H9 (cell line): ENCODE results near the gene NGB. TPM values are rescaled to one million over a fixed set of nuclear protein-coding genes. Genes with fewer than 3 reads are reported as not detected.

Source experiments
- DNase-seq: peaks from one replicate; pipeline ENCODE4 v3.0.0-alpha.2; 2017
- H2AFZ ChIP-seq: one replicate; pipeline ENCODE4 v1.6.1; 2013; ENCODE audit warnings: mild to moderate bottlenecking, low read length, control low read depth, moderate library complexity
- H2AK5ac ChIP-seq: 2 replicates; pipeline ENCODE4 v1.6.1; 2013; ENCODE audit warnings: low read length, control low read depth, mixed read lengths; ENCODE audit not compliant: insufficient read length
- H2BK120ac ChIP-seq: one replicate; pipeline ENCODE4 v1.6.1; 2013; ENCODE audit warnings: low read depth, mild to moderate bottlenecking, low read length, control low read depth, inconsistent platforms; ENCODE audit not compliant: poor library complexity, severe bottlenecking
- H2BK12ac ChIP-seq: 2 replicates; pipeline ENCODE4 v1.6.1; 2013; ENCODE audit warnings: low read length, control low read depth, mixed read lengths, low read depth; ENCODE audit not compliant: insufficient read length
- H2BK15ac ChIP-seq: 2 replicates; pipeline ENCODE4 v1.6.1; 2013; ENCODE audit warnings: low read depth, low read length, control low read depth
- H2BK20ac ChIP-seq: one replicate; pipeline ENCODE4 v1.6.1; 2013; ENCODE audit warnings: low read depth, mild to moderate bottlenecking, low read length, control low read depth, inconsistent platforms; ENCODE audit not compliant: poor library complexity, severe bottlenecking
- H2BK5ac ChIP-seq: 2 replicates; pipeline ENCODE4 v1.6.1; 2013; ENCODE audit warnings: low read length, control low read depth, mixed read lengths; ENCODE audit not compliant: insufficient read length
- H3K14ac ChIP-seq: 2 replicates; pipeline ENCODE4 v1.6.1; 2013; ENCODE audit warnings: low read length, control low read depth; ENCODE audit not compliant: insufficient read depth
- H3K18ac ChIP-seq: 2 replicates; pipeline ENCODE4 v1.6.1; 2013; ENCODE audit warnings: low read depth, mild to moderate bottlenecking, mixed read lengths, low read length, control low read depth; ENCODE audit not compliant: insufficient read length
- H3K23ac ChIP-seq: 2 replicates; pipeline ENCODE4 v1.6.1; 2013; ENCODE audit warnings: low read length, control low read depth, mixed read lengths, low read depth; ENCODE audit not compliant: insufficient read length
- H3K23me2 ChIP-seq: 2 replicates; pipeline ENCODE4 v1.6.1; 2013; ENCODE audit warnings: low read depth, mild to moderate bottlenecking, mixed read lengths, low read length, control low read depth; ENCODE audit not compliant: insufficient read length, poor library complexity, severe bottlenecking
- H3K27ac ChIP-seq: 2 replicates; pipeline ENCODE4 v1.5.1; 2013; ENCODE audit warnings: low read length, control low read depth, mixed read lengths, low read depth; ENCODE audit not compliant: insufficient read length
- H3K27me3 ChIP-seq: 2 replicates; pipeline ENCODE4 v1.6.1; 2013; ENCODE audit warnings: low read length, control low read depth, inconsistent platforms; ENCODE audit not compliant: insufficient read depth
- H3K4ac ChIP-seq: 2 replicates; pipeline ENCODE4 v1.6.1; 2013; ENCODE audit warnings: low read depth, mild to moderate bottlenecking, control low read depth, inconsistent platforms, low read length, moderate library complexity
- H3K4me1 ChIP-seq: 2 replicates; pipeline ENCODE4 v1.6.1; 2013; ENCODE audit warnings: low read length, control low read depth, inconsistent platforms; ENCODE audit not compliant: insufficient read depth
- H3K4me2 ChIP-seq: 2 replicates; pipeline ENCODE4 v1.6.1; 2013; ENCODE audit warnings: low read length, control low read depth, mixed read lengths; ENCODE audit not compliant: insufficient read length, insufficient read depth
- H3K56ac ChIP-seq: 2 replicates; pipeline ENCODE4 v1.6.1; 2013; ENCODE audit warnings: low read depth, mild to moderate bottlenecking, mixed read lengths, low read length, control low read depth; ENCODE audit not compliant: insufficient read length
- H3K79me1 ChIP-seq: 2 replicates; pipeline ENCODE4 v1.6.1; 2013; ENCODE audit warnings: low read depth, mild to moderate bottlenecking, moderate library complexity, low read length, control low read depth, inconsistent platforms; ENCODE audit not compliant: insufficient read depth, poor library complexity, severe bottlenecking
- H3K79me2 ChIP-seq: 2 replicates; pipeline ENCODE4 v1.6.1; 2013; ENCODE audit warnings: low read length, control low read depth, inconsistent platforms; ENCODE audit not compliant: insufficient read depth
- H3K9ac ChIP-seq: 2 replicates; pipeline ENCODE4 v1.6.1; 2013; ENCODE audit warnings: low read length, control low read depth, mixed read lengths; ENCODE audit not compliant: insufficient read length; ENCODE audit errors: extremely low read depth
- H3K9me3 ChIP-seq: one replicate; pipeline ENCODE4 v1.6.1; 2013; ENCODE audit warnings: low read depth, low read length, inconsistent platforms; ENCODE audit not compliant: control insufficient read depth
- H3T11ph ChIP-seq: one replicate; pipeline ENCODE4 v1.6.1; 2013; ENCODE audit warnings: mild to moderate bottlenecking, low read length, control low read depth, inconsistent platforms
- H4K20me1 ChIP-seq: one replicate; pipeline ENCODE4 v1.6.1; 2013; ENCODE audit not compliant: control insufficient read depth, insufficient read length, insufficient read depth
- H4K5ac ChIP-seq: 2 replicates; pipeline ENCODE4 v1.6.1; 2013; ENCODE audit warnings: low read depth, mild to moderate bottlenecking, mixed read lengths, low read length, control low read depth; ENCODE audit not compliant: insufficient read length
- H4K8ac ChIP-seq: replicated peaks from 2 replicates; pipeline ENCODE4 v1.6.1; 2013; ENCODE audit warnings: low read length, control low read depth, mixed read lengths, low read depth; ENCODE audit not compliant: insufficient read length
- H4K91ac ChIP-seq: 2 replicates; pipeline ENCODE4 v1.6.1; 2013; ENCODE audit warnings: low read depth, mild to moderate bottlenecking, moderate library complexity, mixed read lengths, low read length, control low read depth; ENCODE audit not compliant: insufficient read length
- H3K27ac Mint-ChIP-seq, 3 experiments: 2 replicates in 2 of 3; 3 replicates in 1 of 3; pipeline ENCODE4 v1.8.0; 2020 to 2021; ENCODE audit warnings: mixed read lengths in 3 of 3, mild to moderate bottlenecking in 1 of 3, moderate library complexity in 1 of 3
- H3K27me3 Mint-ChIP-seq: 2 replicates; pipeline ENCODE4 v1.8.0; 2021; ENCODE audit warnings: low read depth, mild to moderate bottlenecking, moderate library complexity, mixed read lengths
- H3K36me3 Mint-ChIP-seq, 3 experiments: 2 replicates in 2 of 3; 3 replicates in 1 of 3; pipeline ENCODE4 v1.8.0; 2020 to 2021; ENCODE audit warnings: low read depth in 3 of 3, mixed read lengths in 3 of 3; ENCODE audit not compliant: insufficient read depth in 1 of 3
- H3K4me1 Mint-ChIP-seq, 2 experiments: 2 replicates each; pipeline ENCODE4 v1.8.0; 2020; ENCODE audit warnings: mixed read lengths in 2 of 2
- H3K4me3 Mint-ChIP-seq, 2 experiments: 2 replicates in 1 of 2; 3 replicates in 1 of 2; pipeline ENCODE4 v1.8.0; 2020 to 2021; ENCODE audit warnings: mild to moderate bottlenecking in 2 of 2, mixed read lengths in 2 of 2, moderate library complexity in 1 of 2
- H3K9me3 Mint-ChIP-seq, 2 experiments: 2 replicates in 1 of 2; 3 replicates in 1 of 2; pipeline ENCODE4 v1.8.0; 2020; ENCODE audit warnings: mild to moderate bottlenecking in 2 of 2, mixed read lengths in 2 of 2, moderate library complexity in 1 of 2
- CTCF ChIP-seq: fragments of 200-600 bp; sonication (generic); conservative IDR thresholded peaks from 3 replicates; pipeline ENCODE4 v1.8.0; 2021; ENCODE audit warnings: antibody characterized with exemption, mild to moderate bottlenecking
- WGBS: extraction: QIAGEN DNeasy Blood & Tissue Kit; methylation state at CpG from one replicate; pipeline ENCODE4 v1.1.7; 2013; ENCODE audit warnings: missing lambda C conversion rate, low lambda C conversion rate, mixed read lengths; ENCODE audit not compliant: insufficient read length; ENCODE audit errors: extremely low coverage; 5-methylcytosine and 5-hydroxymethylcytosine counted together
- total RNA-seq: library from RNA; stranded (reverse); gene quantifications from 2 replicates; pipeline ENCODE4 v1.2.1, GENCODE V29; 2021

Gene NGB
- total RNA-seq, 1 experiment from 2014 or later: 0.26 TPM

- Mint-ChIP-seq H3K9me3 (peaks cover 2 to 10% of the 10 kb centered on the region in 2 experiments; a peak in 4 of 5 replicates), H3K4me1 (peaks cover 2 to 21% of the 10 kb centered on the region in 2 experiments), H3K36me3 (peaks cover 0 to 3% (median 0%) of the 10 kb centered on the region in 3 experiments; a peak in 3 of 7 replicates), H3K4me3 (no peak overlapping the region; a peak in 1 of 5 replicates), H3K27ac (no peak overlapping the region), H3K27me3 (peaks cover 56% of the 10 kb centered on the region)
- H2BK5ac ChIP-seq: no peak overlapping the region
- H3K56ac ChIP-seq: no peak overlapping the region
- no peak overlapping the region for H4K5ac ChIP-seq
- no peak overlapping the region for H3K23ac ChIP-seq
- no peak overlapping the region for H4K91ac ChIP-seq
- no peak overlapping the region for H3K4me2 ChIP-seq
- DNase-seq: no peak
- no peak overlapping the region for H3K27ac ChIP-seq
- no peak overlapping the region for H2BK15ac ChIP-seq
- no peak overlapping the region for H3K14ac ChIP-seq
- peaks cover 16% of the 10 kb centered on the region for H3K23me2 ChIP-seq
- no peak overlapping the region for H3K4ac ChIP-seq
- no peak overlapping the region for H3T11ph ChIP-seq
- no peak overlapping the region for H3K9ac ChIP-seq
- WGBS: no CpG with 5 or more reads among the region's 5 CpGs
- H3K27me3 ChIP-seq: peaks cover 20% of the 10 kb centered on the region
- no peaks in the 10 kb centered on the region for H3K79me1 ChIP-seq
- no peaks in the 10 kb centered on the region for H3K79me2 ChIP-seq
- no peaks in the 10 kb centered on the region for H3K4me1 ChIP-seq
- no peaks in the 10 kb centered on the region for H3K9me3 ChIP-seq
- TF ChIP-seq CTCF: no peak
- no peak overlapping the region for H2AK5ac ChIP-seq
- H2BK20ac ChIP-seq: no peak overlapping the region
- no peak overlapping the region for H4K8ac ChIP-seq
- no peak overlapping the region for H2AFZ ChIP-seq
- H2BK12ac ChIP-seq: no peak overlapping the region
- H3K18ac ChIP-seq: no peak overlapping the region
- H2BK120ac ChIP-seq: no peak overlapping the region
- no peaks in the 10 kb centered on the region for H4K20me1 ChIP-seq
Measured at GRCh38 chr14:77267937-77268699, 2.9 kb downstream of the NGB start.
